Stimulated activated CD8-positive, alpha-beta memory T cell treated with anti-CD3 and anti-CD28 coated beads, Interleukin-2, amount 100 ng/mL, for 1 hour (primary cell): ENCODE results near the gene DVL3.
A peak's percentile ranks its signal among the peaks of the same experiment; 100 is the strongest.
"Not testable (repeated sequence)": the region's sequence is repeated elsewhere in the genome, so short reads cannot be mapped to it uniquely, and the experiment has no call there.

Experiments used
- DNase-seq, 2 donors: peaks; one replicate each; pipeline ENCODE4 v3.0.0-alpha.2; 2020; ENCODE audit warnings: low read depth in 2 of 2

The DVL3 gene

GRCh38 chr3:184155644-184156521 lies 706 bp downstream of the DVL3 start:
- DNase-seq = no peak

DNA sequence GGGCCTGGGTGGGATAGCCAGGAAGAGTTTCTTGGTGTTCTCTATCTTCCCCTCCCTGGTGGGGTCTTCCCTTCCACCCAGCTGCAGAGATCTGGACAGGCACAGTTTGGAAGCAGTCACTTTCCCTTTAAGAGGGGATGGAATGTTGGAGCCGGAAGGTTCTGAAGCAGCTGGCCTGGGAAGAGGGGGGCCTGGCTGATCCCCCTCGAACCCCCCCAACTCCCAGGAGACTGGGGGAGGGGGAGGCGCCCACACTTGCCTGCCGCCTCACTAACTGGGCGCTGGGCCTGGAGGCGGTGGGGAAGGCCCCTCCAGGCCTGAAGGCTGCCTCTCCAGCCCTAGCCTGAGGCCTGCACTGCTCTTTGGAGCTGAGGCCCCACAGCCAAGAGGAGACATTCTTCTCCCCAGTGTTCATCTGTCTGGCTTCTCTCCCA lies 1.4 kb downstream of the DVL3 start:
- no peak for DNase-seq

DNA sequence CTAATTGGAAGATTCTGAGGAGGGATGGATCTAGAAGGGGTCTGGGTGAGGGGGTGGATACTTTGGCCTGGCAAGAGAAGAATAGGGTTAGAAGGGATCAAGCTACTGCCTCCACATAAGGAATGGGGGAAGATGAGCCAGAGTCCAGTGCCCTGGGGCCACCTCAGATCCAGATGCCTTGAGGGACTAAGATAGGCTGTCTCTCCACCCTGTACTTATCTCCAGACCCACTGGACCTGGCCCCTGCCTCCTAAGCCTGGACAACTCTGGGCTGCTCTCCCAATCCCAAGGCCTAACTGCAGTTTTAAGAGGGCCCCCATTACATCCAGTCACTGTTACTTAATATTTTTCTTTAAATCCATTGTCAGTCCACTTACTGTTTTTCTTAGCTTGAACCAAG lies 2.0 kb downstream of the DVL3 start:
- DNase-seq = no peak

DNA sequence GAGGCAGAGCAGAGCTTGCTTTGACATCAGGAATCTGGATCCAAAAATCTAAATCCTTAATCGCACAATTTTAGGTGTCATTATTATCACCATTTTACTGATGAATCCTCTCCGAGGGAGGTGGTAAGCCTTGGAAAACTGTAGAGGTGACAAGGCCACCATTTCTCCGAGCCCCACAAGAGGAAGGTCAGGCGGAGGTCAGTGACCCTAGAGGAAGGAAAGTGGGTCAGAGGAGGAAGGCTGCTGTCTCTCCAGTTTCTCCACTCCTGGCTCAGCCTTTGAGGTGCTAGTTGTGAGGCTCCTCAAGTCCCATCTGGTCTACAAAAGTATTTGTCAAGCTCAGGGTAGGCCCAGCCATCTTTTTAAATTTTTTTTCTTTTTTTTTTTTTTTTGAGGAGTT lies 3.2 kb downstream of the DVL3 start:
- no peak for DNase-seq

- no peak for DNase-seq
Measured at GRCh38 chr3:184160456-184160855, 5.3 kb downstream of the DVL3 start.

DNA sequence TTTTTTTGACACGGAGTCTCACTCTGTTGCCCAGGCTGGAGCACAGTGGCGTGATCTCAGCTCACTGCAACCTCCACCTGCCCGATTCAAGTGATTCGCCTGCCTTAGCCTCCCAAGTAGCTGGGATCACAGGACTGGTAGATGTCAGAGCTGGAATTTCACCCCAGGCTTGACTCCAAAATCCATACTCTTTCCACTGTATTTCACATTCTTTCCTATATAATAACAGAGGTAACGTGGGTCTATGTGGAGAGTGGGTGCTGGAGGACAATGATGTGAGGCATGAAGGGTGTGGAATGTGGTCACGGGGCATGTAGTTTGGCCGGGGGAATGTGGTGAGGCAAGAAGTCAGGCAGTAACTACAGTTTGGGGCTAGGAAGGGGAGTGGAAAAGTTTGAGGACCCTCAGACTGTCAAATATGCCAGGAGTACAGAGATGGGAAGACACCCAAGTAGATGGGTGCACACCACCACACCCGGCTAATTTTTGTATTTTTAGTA lies 7.4 kb downstream of the DVL3 start:
- not testable (repeated sequence) for DNase-seq

DNA sequence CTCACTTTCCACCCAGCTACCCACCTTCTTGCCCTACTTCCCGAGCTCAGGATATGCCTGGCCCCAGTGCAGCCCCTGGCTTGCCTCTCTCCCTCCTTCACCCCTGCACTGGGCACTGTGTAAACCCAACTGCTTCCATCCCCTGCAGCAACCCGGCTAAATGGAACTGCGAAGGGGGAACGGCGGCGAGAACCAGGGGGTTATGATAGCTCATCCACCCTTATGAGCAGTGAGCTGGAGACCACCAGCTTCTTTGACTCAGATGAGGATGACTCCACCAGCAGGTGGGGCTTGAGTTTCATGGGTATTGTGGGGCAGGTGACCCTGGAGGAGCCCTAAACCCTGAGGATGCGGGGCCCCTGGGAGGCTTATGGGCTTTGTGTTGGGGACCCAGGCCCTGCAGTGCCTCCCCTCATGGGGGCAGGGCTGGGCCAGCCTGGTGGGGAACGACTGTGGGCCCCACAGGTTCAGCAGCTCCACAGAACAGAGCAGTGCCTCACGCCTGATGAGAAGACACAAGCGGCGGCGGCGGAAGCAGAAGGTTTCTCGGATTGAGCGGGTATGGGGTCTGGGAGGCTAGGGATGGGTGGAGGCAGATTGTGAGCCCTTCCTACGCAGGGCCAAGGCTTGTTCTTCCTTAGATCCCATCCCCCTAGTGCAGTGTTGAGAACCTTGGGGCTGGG lies 9.6 kb downstream of the DVL3 start:
- no peak for DNase-seq

GRCh38 chr3:184165543-184165942 lies 10.4 kb downstream of the DVL3 start:
- DNase-seq = no peak

GRCh38 chr3:184166671-184167070 lies 11.5 kb downstream of the DVL3 start:
- no peak for DNase-seq

DNA sequence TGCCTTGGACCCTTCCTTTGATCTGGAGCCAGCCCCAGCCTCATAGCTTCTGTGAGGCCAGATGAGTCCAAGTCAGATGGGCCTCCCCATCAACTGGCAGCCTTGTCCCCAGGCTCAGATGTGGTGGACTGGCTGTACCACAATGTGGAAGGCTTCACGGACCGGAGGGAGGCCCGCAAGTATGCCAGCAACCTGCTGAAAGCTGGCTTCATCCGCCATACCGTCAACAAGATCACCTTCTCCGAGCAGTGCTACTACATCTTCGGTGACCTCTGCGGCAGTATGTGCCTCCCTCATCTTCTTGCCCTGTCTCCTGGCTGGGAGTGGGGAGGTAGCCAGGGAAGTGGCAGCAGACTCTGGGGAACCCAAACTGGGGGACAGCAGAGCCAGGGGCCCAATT lies 12.6 kb downstream of the DVL3 start:
- no peak for DNase-seq

GRCh38 chr3:184168363-184169120 lies 13.4 kb downstream of the DVL3 start:
- DNase-seq = no peak

DNA sequence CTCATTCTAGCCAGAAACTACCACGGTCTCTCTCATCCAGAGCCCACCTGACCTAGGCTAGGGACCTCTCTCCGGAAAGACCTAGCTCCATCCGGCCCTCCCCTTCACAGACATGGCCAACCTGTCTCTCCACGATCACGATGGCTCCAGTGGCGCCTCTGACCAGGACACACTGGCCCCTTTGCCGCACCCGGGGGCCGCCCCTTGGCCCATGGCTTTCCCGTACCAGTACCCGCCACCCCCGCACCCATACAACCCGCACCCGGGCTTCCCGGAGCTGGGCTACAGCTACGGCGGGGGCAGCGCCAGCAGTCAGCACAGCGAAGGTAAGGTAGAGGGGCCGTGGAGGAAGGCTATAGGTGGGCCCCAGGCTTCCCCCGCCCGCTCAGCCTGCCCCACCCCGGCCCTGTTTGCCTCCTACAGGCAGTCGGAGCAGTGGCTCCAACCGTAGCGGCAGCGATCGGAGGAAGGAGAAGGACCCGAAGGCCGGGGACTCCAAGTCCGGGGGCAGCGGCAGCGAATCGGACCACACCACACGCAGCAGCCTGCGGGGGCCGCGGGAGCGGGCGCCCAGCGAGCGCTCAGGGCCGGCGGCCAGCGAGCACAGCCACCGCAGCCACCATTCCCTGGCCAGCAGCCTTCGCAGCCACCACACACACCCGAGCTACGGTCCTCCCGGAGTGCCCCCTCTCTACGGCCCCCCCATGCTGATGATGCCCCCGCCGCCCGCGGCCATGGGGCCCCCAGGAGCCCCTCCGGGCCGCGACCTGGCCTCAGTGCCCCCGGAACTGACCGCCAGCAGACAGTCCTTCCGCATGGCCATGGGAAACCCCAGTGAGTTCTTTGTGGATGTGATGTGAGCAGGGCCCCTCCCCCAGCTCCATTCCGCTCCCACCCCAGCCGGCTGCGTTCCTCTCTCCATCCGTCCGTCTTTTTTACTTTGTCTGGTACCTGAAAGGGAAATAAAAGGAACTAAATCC lies 15.0 kb downstream of the DVL3 start:
- DNase-seq = no peak

- no peak for DNase-seq
Measured at GRCh38 chr3:184171562-184171961, 16.4 kb downstream of the DVL3 start.

GRCh38 chr3:184172681-184173373 lies 17.6 kb downstream of the DVL3 start:
- DNase-seq = no peak

DNA sequence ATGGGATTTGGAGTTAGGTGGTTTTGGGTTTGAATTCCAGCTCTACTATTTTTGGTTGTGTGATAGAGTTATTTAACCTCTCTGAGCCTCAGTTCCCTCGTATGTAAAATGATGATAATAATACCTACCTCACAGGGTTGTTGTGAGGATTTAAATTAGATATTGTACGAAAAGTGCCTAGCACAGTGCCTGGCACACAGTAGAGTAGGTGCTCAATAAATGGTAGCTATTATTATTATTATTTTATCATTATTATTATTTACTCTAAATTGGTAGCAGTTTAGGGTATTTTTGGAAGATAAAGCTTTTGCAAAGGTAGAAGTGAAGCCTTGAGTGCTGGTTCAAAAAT lies 18.2 kb downstream of the DVL3 start:
- no peak for DNase-seq

GRCh38 chr3:184174284-184174645 lies 19.1 kb downstream of the DVL3 start:
- no peak for DNase-seq

GRCh38 chr3:184174646-184175492 lies 19.7 kb downstream of the DVL3 start, which contains the start of gene AP2M1:
AP2M1 (plus strand) TSS chr3:184174855; CDS start chr3:184176994, 2,139 bp downstream.
- peak; percentile 94 to 96 for DNase-seq

DNA sequence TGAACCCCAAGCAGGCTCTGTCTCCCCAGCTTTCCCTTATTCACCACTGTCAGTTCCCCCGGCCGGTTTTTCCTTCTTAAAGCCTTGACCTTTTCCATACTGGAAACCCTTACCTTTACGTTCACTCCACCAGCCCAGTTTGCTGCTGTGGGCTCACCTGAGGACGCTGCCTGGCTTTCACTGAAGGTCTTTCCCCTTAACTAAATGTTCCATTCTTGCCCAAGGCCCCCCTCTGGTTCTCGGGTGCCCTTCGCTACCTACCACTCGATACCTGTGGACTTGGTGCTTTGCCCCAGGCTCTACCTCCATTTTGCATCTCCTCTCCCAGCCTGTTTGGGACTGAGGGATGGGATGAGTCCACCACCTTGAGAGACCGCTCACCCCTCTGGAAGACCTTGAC lies 20.3 kb downstream of the DVL3 start:
- no peak for DNase-seq

DNA sequence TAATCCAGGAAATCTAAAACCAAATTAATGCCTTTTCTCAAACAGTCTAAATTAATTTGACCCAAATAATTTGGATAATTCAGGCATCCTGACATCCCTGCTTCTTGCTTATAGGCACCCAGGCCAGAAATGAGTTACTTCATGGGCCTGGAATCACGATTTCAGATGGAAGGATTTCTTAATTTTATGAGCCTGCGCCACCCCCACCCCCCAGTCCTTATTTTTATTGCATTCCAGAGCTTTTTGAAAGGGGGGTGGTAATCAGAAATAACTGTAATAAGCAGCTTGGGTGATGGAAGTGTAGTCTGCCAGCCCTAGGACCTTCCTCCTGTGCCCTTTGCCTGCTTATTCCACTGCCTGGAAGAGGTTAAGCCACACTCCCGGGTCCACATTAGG lies 20.8 kb downstream of the DVL3 start:
- no peak for DNase-seq
